Activated naive CD8-positive, alpha-beta T cell treated with anti-CD3 and anti-CD28 coated beads, Interleukin-2, amount 10 ng/mL, durations not matched to agents 7 days and 5 days (primary cell): ENCODE data around the gene RXYLT1. TPM values are rescaled to one million over a fixed set of nuclear protein-coding genes. Genes with fewer than 3 reads are reported as not detected.

Experiments used
- ATAC-seq: fragments of 150-1000 bp; cut with Tn5 transposase; one replicate; pipeline ENCODE4 v1.10.0; 2021; ENCODE audit warnings: low read depth, moderate library complexity
- POLR2A ChIA-PET: fragments of 350-600 bp; sonication (Branson Sonifier 250); formaldehyde crosslinking; loops from one replicate; lab custom pipeline; 2021; ENCODE audit warnings: antibody characterized with exemption; lab: Charles Lee
- DNase-seq: peaks from one replicate; pipeline ENCODE4 v3.0.0; 2021
- H3K27ac Mint-ChIP-seq: one replicate; pipeline ENCODE4 v1.8.0; 2022; ENCODE audit warnings: mild to moderate bottlenecking, mixed read lengths
- H3K27me3 Mint-ChIP-seq: one replicate; pipeline ENCODE4 v1.8.0; 2022; ENCODE audit warnings: mild to moderate bottlenecking, moderate library complexity, mixed read lengths
- H3K36me3 Mint-ChIP-seq: one replicate; pipeline ENCODE4 v1.8.0; 2021; ENCODE audit warnings: mild to moderate bottlenecking, mixed read lengths
- H3K4me1 Mint-ChIP-seq: one replicate; pipeline ENCODE4 v1.8.0; 2021; ENCODE audit warnings: mixed read lengths
- H3K4me3 Mint-ChIP-seq: one replicate; pipeline ENCODE4 v1.8.0; 2022; ENCODE audit warnings: mild to moderate bottlenecking, moderate library complexity, mixed read lengths
- H3K9me3 Mint-ChIP-seq: one replicate; pipeline ENCODE4 v1.8.0; 2021; ENCODE audit warnings: mixed read lengths
- total RNA-seq, 2 experiments: library from RNA; stranded (reverse); gene quantifications; one replicate each; pipeline ENCODE4 v1.2.3, GENCODE V29; 2021

The RXYLT1 gene
- total RNA-seq, 2 experiments from 2014 or later, result 12.9 to 15.6 TPM

DNA sequence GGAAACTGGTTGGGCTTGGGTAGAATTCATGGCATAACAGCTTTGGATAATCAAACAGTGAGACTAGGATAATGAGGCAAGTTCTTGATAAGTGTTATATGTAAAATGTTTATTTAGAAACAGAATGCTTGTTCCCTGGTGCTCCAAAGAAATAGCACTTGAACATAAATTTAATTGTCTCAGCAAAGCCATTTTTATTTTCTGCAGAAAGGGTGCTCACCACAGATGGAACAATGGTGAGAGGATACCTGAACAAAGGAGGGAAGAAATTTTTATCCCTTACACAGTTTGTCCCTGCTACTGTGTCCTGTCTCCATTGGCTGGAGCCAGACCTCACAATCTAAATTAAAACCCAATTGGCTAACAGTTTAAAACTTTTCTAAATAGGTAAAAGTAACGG lies 9.3 kb upstream of the RXYLT1 start:
- peaks cover 5% of the 10 kb centered on the region for H3K27me3 Mint-ChIP-seq
- DNase-seq (no peak), ATAC-seq (no peak)
- no peaks in the 10 kb centered on the region for H3K36me3 Mint-ChIP-seq
- no peaks in the 10 kb centered on the region for H3K4me1 Mint-ChIP-seq
- POLR2A ChIA-PET, result no interaction called here
- H3K9me3 Mint-ChIP-seq, result peaks cover 9% of the 10 kb centered on the region
- H3K27ac Mint-ChIP-seq, result no peak overlapping the region
- no peak overlapping the region for H3K4me3 Mint-ChIP-seq

DNA sequence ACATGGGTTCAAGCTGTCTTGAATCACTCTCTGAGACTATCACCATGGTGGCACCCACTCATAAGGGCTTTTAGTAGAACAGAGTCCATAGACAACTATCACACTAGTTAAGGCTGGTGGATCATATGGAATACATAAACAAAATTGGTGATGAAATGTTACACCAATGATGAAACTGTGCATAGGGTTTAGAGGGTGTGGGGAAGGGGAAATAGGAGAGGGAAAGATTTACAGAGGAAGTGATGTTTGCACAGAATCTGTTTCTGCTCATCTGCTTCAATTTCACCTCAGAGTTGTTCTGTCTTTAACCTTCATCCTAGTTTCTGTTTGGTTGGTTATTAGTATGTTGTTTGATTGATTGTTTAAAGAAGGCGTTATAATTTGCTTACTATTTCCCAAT lies 2.4 kb upstream of the RXYLT1 start:
- Mint-ChIP-seq H3K27ac (no peak overlapping the region), H3K4me1 (peaks cover 8% of the 10 kb centered on the region), H3K4me3 (no peak overlapping the region), H3K27me3 (peaks cover 5% of the 10 kb centered on the region), H3K9me3 (no peaks in the 10 kb centered on the region), H3K36me3 (peaks cover 1% of the 10 kb centered on the region)
- POLR2A ChIA-PET, result no interaction called here
- ATAC-seq (no peak), DNase-seq (no peak)

- H3K4me3 Mint-ChIP-seq, result no peak overlapping the region
Observed at GRCh38 chr12:63782466-63782865, 2.8 kb downstream of the RXYLT1 start.

GRCh38 chr12:63787306-63787705 lies 7.6 kb downstream of the RXYLT1 start:
- H3K36me3 Mint-ChIP-seq, result peaks cover 28% of the 10 kb centered on the region

More at GRCh38 chr12:63782466-63782865, 2.8 kb downstream of the RXYLT1 start:
- no peak overlapping the region for H3K27ac Mint-ChIP-seq
- ATAC-seq (no peak), DNase-seq (no peak)
- H3K4me1 Mint-ChIP-seq, result peaks cover 8% of the 10 kb centered on the region
- POLR2A ChIA-PET, result no interaction called here
- H3K9me3 Mint-ChIP-seq, result no peaks in the 10 kb centered on the region
- H3K27me3 Mint-ChIP-seq, result no peaks in the 10 kb centered on the region
- peaks cover 17% of the 10 kb centered on the region for H3K36me3 Mint-ChIP-seq

GRCh38 chr12:63790608-63790945 lies 10.9 kb downstream of the RXYLT1 start:
- no peaks in the 10 kb centered on the region for H3K4me1 Mint-ChIP-seq
- no peaks in the 10 kb centered on the region for H3K9me3 Mint-ChIP-seq
- H3K36me3 Mint-ChIP-seq, result peaks cover 18% of the 10 kb centered on the region
- ATAC-seq, result no peak
- no peak overlapping the region for H3K4me3 Mint-ChIP-seq
- POLR2A ChIA-PET, result no interaction called here
- H3K27ac Mint-ChIP-seq, result no peak overlapping the region
- H3K27me3 Mint-ChIP-seq, result no peaks in the 10 kb centered on the region
- DNase-seq, result no peak

More at GRCh38 chr12:63787306-63787705, 7.6 kb downstream of the RXYLT1 start:
- Mint-ChIP-seq H3K27me3 (no peaks in the 10 kb centered on the region), H3K4me1 (no peaks in the 10 kb centered on the region), H3K27ac (no peak overlapping the region), H3K9me3 (no peaks in the 10 kb centered on the region), H3K4me3 (no peak overlapping the region)
- ATAC-seq (no peak), DNase-seq (no peak)
- POLR2A ChIA-PET, result no interaction called here

DNA sequence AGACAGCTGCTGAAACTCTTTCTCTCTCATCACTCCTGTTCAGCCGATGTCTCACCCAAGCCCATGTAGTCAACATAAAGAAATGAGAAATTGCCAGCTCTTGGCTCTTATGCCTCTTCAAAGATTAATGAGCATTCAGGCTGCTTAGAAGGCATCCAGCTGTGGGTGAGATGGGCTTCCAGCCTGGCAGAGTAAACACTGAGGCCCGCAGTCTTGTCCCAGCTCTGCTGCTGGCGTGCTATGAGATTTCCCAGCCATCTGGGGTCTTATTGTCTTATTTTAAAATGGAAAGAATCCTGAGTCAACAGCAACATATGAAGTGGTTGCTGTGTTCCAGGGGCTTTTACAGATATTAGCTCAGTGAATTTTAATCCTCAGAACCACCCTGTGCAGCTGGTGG lies 12.6 kb downstream of the RXYLT1 start:
- H3K9me3 Mint-ChIP-seq, result no peaks in the 10 kb centered on the region
- H3K27me3 Mint-ChIP-seq, result no peaks in the 10 kb centered on the region
- POLR2A ChIA-PET, result no interaction called here

DNA sequence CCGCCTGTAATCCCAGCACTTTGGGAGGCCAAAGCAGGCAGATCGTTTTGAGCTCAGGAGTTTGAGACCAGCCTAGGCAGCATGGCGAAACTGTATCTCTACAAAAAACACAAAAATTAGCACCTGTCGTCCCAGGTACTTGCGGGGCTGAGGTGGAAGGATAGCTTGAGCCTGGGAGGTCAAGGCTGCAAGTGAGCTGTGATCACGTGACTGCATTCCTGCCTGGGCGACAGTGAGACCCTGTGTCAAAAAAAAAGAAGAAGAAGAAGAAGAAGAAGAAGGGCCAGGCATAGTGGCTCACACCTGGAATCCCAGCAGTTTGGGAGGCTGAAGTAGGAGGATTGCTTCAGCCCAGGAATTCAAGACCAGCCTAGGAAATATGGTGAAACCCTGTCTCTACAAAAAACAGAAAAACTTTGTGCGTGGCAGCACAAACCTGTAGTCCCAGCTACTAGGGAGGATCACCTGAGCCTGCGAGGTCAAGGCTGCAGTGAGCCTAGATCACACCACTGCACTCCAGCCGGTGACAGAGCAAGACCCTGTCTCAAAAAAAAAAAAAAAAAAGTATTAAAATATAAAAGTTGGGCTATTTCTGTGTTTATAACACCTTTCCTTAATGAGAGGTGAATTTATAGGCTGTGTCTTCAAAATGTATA lies 15.5 kb downstream of the RXYLT1 start:
- no peak overlapping the region for H3K4me3 Mint-ChIP-seq
- no peak for DNase-seq
- POLR2A ChIA-PET, result no interaction called here

More for the DNA sequence above, 12.6 kb downstream of the RXYLT1 start:
- no peak for DNase-seq
- H3K36me3 Mint-ChIP-seq, result peaks cover 19% of the 10 kb centered on the region
- H3K4me3 Mint-ChIP-seq, result no peak overlapping the region
- no peak overlapping the region for H3K27ac Mint-ChIP-seq
- H3K4me1 Mint-ChIP-seq, result no peaks in the 10 kb centered on the region
- ATAC-seq, result no peak

DNA sequence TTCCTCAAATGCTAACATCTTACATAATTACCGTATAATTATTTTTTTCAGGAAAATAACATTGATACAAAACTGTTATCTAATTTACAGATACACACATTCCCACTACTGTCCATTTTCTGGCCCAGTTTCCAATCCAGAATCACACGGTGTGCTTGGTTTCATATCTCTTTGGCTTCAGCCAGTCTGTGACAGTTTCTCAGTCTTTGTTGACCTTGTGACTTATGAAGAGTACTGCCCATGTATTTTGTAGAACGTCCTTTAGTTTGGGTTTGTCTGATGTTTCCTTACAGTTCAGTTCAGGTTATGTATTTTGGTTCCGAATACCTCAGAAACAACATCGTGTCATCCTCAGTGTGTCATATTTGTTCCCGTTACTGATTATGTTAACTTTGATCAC lies 16.2 kb downstream of the RXYLT1 start:
- Mint-ChIP-seq H3K27me3 (no peaks in the 10 kb centered on the region), H3K4me3 (no peak overlapping the region), H3K9me3 (no peaks in the 10 kb centered on the region), H3K27ac (no peak overlapping the region), H3K4me1 (no peaks in the 10 kb centered on the region), H3K36me3 (peaks cover 6% of the 10 kb centered on the region)
- DNase-seq (no peak), ATAC-seq (no peak)
- POLR2A ChIA-PET, result no interaction called here

More for the DNA sequence above, 15.5 kb downstream of the RXYLT1 start:
- ATAC-seq, result no peak
- Mint-ChIP-seq H3K36me3 (peaks cover 11% of the 10 kb centered on the region), H3K9me3 (no peaks in the 10 kb centered on the region), H3K4me1 (no peaks in the 10 kb centered on the region), H3K27ac (no peak overlapping the region), H3K27me3 (no peaks in the 10 kb centered on the region)

- DNase-seq (no peak), ATAC-seq (no peak)
- Mint-ChIP-seq H3K4me3 (no peak overlapping the region), H3K9me3 (no peaks in the 10 kb centered on the region), H3K27ac (no peak overlapping the region), H3K4me1 (no peaks in the 10 kb centered on the region), H3K36me3 (no peaks in the 10 kb centered on the region), H3K27me3 (no peaks in the 10 kb centered on the region)
- POLR2A ChIA-PET, result no interaction called here
Observed at GRCh38 chr12:63802012-63802608, 22.4 kb downstream of the RXYLT1 start.

DNA sequence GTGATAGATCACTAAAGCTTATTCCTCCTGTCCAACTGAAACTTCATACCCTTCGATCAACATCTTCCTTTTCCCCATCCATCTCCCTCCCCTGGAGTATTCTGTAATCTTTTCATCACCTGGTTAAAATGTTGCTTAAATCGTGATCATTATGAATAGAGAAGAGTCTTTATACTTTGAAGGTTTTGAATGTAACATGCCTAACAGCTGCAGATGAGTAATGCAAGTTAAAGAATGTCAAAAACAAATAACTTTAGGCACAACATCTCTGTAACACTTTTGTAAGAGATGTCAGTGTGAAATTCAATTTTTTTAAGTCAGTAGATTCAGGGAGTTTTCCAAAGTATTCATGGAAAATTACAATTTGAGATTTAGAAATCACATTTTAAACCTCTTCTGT lies 25.0 kb downstream of the RXYLT1 start:
- POLR2A ChIA-PET, result no interaction called here
- peaks cover 3% of the 10 kb centered on the region for H3K36me3 Mint-ChIP-seq
- no peak overlapping the region for H3K27ac Mint-ChIP-seq
- no peaks in the 10 kb centered on the region for H3K9me3 Mint-ChIP-seq
- no peaks in the 10 kb centered on the region for H3K27me3 Mint-ChIP-seq
- ATAC-seq, result no peak
- no peak for DNase-seq
- H3K4me3 Mint-ChIP-seq, result no peak overlapping the region
- H3K4me1 Mint-ChIP-seq, result no peaks in the 10 kb centered on the region

GRCh38 chr12:63805704-63806672 lies 26.3 kb downstream of the RXYLT1 start:
- H3K4me3 Mint-ChIP-seq, result no peak overlapping the region
- ATAC-seq (no peak), DNase-seq (no peak)
- H3K36me3 Mint-ChIP-seq, result peaks cover 3% of the 10 kb centered on the region
- H3K27ac Mint-ChIP-seq, result no peak overlapping the region
- POLR2A ChIA-PET, result no interaction called here
- H3K4me1 Mint-ChIP-seq, result no peaks in the 10 kb centered on the region
- no peaks in the 10 kb centered on the region for H3K9me3 Mint-ChIP-seq
- H3K27me3 Mint-ChIP-seq, result no peaks in the 10 kb centered on the region

GRCh38 chr12:63808631-63809030 lies 28.9 kb downstream of the RXYLT1 start:
- ATAC-seq (no peak), DNase-seq (no peak)
- H3K36me3 Mint-ChIP-seq, result peaks cover 3% of the 10 kb centered on the region
- no peak overlapping the region for H3K27ac Mint-ChIP-seq
- POLR2A ChIA-PET, result no interaction called here
- H3K27me3 Mint-ChIP-seq, result no peaks in the 10 kb centered on the region
- no peak overlapping the region for H3K4me3 Mint-ChIP-seq
- no peaks in the 10 kb centered on the region for H3K9me3 Mint-ChIP-seq
- H3K4me1 Mint-ChIP-seq, result peaks cover 2% of the 10 kb centered on the region

DNA sequence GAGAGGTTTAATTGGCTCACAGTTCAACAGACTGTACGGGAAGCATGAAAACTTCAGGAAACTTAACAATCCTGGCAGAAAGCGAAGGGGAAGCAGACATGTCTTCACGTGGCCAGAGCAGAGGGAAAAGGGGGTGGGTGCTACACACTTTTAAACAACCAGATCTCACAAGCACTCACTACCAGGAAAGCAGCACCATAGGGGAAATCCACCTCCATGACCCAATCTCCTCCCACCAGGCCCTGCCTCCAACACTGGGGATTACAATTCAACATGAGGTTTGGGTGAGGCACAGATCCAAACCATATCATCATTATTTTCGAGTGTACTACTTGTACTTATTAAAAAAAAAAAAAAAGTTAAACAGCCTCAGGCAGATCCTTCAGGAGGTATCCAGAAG lies 29.9 kb downstream of the RXYLT1 start:
- no peaks in the 10 kb centered on the region for H3K27me3 Mint-ChIP-seq
- ATAC-seq (no peak), DNase-seq (no peak)
- POLR2A ChIA-PET, result no interaction called here
- H3K36me3 Mint-ChIP-seq, result peaks cover 3% of the 10 kb centered on the region
- H3K4me3 Mint-ChIP-seq, result no peak overlapping the region
- H3K9me3 Mint-ChIP-seq, result no peaks in the 10 kb centered on the region
- H3K27ac Mint-ChIP-seq, result no peak overlapping the region
- H3K4me1 Mint-ChIP-seq, result peaks cover 6% of the 10 kb centered on the region
